Loucy (cell line): ENCODE results near the gene PPP2R1B.

Source experiments
- H2AFZ ChIP-seq: fragments of 200-600 bp; sonication (generic); 2 replicates; pipeline ENCODE4 v1.6.0; 2016; ENCODE audit warnings: antibody characterized with exemption, mild to moderate bottlenecking, low read length, moderate library complexity
- H3F3A ChIP-seq: fragments of 200-600 bp; 2 replicates; pipeline ENCODE4 v1.6.0; 2016; ENCODE audit warnings: antibody characterized with exemption, low read depth, mild to moderate bottlenecking
- H3K27me3 ChIP-seq: fragments of 200-600 bp; sonication (generic); 2 replicates; pipeline ENCODE4 v1.6.1; 2014; ENCODE audit warnings: low read length, mild to moderate bottlenecking; ENCODE audit not compliant: insufficient read depth, poor library complexity, severe bottlenecking
- H3K36me3 ChIP-seq: fragments of 200-600 bp; sonication (generic); 2 replicates; pipeline ENCODE4 v1.6.1; 2016; ENCODE audit warnings: low read length; ENCODE audit not compliant: insufficient read depth
- H3K4me1 ChIP-seq: fragments of 200-600 bp; sonication (generic); 2 replicates; pipeline ENCODE4 v1.5.1; 2014; ENCODE audit warnings: low read length, mild to moderate bottlenecking; ENCODE audit not compliant: insufficient read depth, poor library complexity, severe bottlenecking
- H3K4me2 ChIP-seq: fragments of 200-600 bp; sonication (generic); 2 replicates; pipeline ENCODE4 v1.6.0; 2014; ENCODE audit warnings: antibody characterized with exemption, low read length, low read depth, mild to moderate bottlenecking; ENCODE audit not compliant: poor library complexity, severe bottlenecking
- H3K4me3 ChIP-seq: fragments of 200-600 bp; sonication (generic); 2 replicates; pipeline ENCODE4 v1.5.1; 2014; ENCODE audit warnings: low read length, mild to moderate bottlenecking, mixed read lengths; ENCODE audit not compliant: poor library complexity, severe bottlenecking
- H3K79me2 ChIP-seq: fragments of 200-600 bp; sonication (generic); 2 replicates; pipeline ENCODE4 v1.6.1; 2014; ENCODE audit warnings: low read length; ENCODE audit not compliant: insufficient read depth
- H3K9ac ChIP-seq: fragments of 200-600 bp; sonication (generic); 2 replicates; pipeline ENCODE4 v1.6.0; 2014; ENCODE audit warnings: mild to moderate bottlenecking, low read depth, low read length, moderate library complexity; ENCODE audit not compliant: poor library complexity, severe bottlenecking
- H3K9me2 ChIP-seq: fragments of 200-600 bp; sonication (generic); replicated peaks from 2 replicates; pipeline ENCODE4 v1.6.1; 2016; ENCODE audit warnings: low read depth, low read length, mixed read lengths
- H3K9me3 ChIP-seq: fragments of 200-600 bp; sonication (generic); 2 replicates; pipeline ENCODE4 v1.6.1; 2014; ENCODE audit warnings: mild to moderate bottlenecking, antibody characterized with exemption, low read length, low read depth; ENCODE audit not compliant: insufficient read depth
- H4K20me1 ChIP-seq: fragments of 200-600 bp; sonication (generic); 2 replicates; pipeline ENCODE4 v1.6.0; 2014; ENCODE audit warnings: antibody characterized with exemption, low read length, mild to moderate bottlenecking; ENCODE audit not compliant: insufficient read depth, poor library complexity, severe bottlenecking
- CTCF ChIP-seq: fragments of 200-600 bp; sonication (generic); conservative IDR thresholded peaks from 2 replicates; pipeline ENCODE4 v1.5.1; 2014; ENCODE audit warnings: mild to moderate bottlenecking, antibody characterized with exemption, low read length
- EZH2phosphoT487 ChIP-seq: fragments of 200-600 bp; IDR thresholded peaks from 2 replicates; pipeline ENCODE4 v1.6.1; 2018; ENCODE audit warnings: antibody characterized with exemption, mild to moderate bottlenecking, moderate library complexity, borderline replicate concordance

PPP2R1B gene

GRCh38 chr11:111715142-111715816, 50.9 kb downstream of the PPP2R1B start:
- H3K9me3 ChIP-seq: no peaks in the 10 kb centered on the region
- no peaks in the 10 kb centered on the region for H3K27me3 ChIP-seq
- H3F3A ChIP-seq: no peaks in the 10 kb centered on the region; the same call in 1 of the 2 replicates
- H3K9ac ChIP-seq: no peak overlapping the region
- H3K9me2 ChIP-seq: no peaks in the 10 kb centered on the region
- H3K4me2 ChIP-seq: no peak overlapping the region
- H3K36me3 ChIP-seq: peaks cover 35% of the 10 kb centered on the region; the same call in 1 of the 2 replicates
- H3K4me1 ChIP-seq: peaks cover 9% of the 10 kb centered on the region
- TF ChIP-seq CTCF: no peak
- no peak for TF ChIP-seq EZH2phosphoT487
- no peak overlapping the region for H2AFZ ChIP-seq
- no peaks in the 10 kb centered on the region for H3K79me2 ChIP-seq
- H4K20me1 ChIP-seq: no peaks in the 10 kb centered on the region
- H3K4me3 ChIP-seq: no peak overlapping the region

GRCh38 chr11:111714522-111714921, 51.7 kb downstream of the PPP2R1B start:
- Histone ChIP-seq H3K36me3 (peaks cover 32% of the 10 kb centered on the region; the same call in 1 of the 2 replicates), H4K20me1 (no peaks in the 10 kb centered on the region), H3K4me3 (no peak overlapping the region), H2AFZ (no peak overlapping the region), H3F3A (no peaks in the 10 kb centered on the region; the same call in 1 of the 2 replicates), H3K4me1 (peaks cover 9% of the 10 kb centered on the region), H3K9ac (no peak overlapping the region), H3K9me3 (no peaks in the 10 kb centered on the region), H3K4me2 (no peak overlapping the region), H3K9me2 (no peaks in the 10 kb centered on the region), H3K27me3 (no peaks in the 10 kb centered on the region), H3K79me2 (no peaks in the 10 kb centered on the region)
- TF ChIP-seq CTCF (no peak), EZH2phosphoT487 (no peak)

- Histone ChIP-seq H3K4me2 (no peak overlapping the region), H3K36me3 (peaks cover 73% of the 10 kb centered on the region; the same call in 1 of the 2 replicates), H3K9me3 (no peaks in the 10 kb centered on the region), H3K9ac (no peak overlapping the region), H3K4me3 (no peak overlapping the region), H3K4me1 (no peaks in the 10 kb centered on the region), H3K9me2 (no peaks in the 10 kb centered on the region), H3K27me3 (no peaks in the 10 kb centered on the region), H2AFZ (no peak overlapping the region), H3F3A (no peaks in the 10 kb centered on the region), H4K20me1 (no peaks in the 10 kb centered on the region), H3K79me2 (no peaks in the 10 kb centered on the region)
- TF ChIP-seq EZH2phosphoT487 (no peak), CTCF (no peak)
These were observed 58.5 kb downstream of the PPP2R1B start for GRCh38 chr11:111707691-111708067.
